K562 (cell line): ENCODE data around the gene RBBP4. TPM values are rescaled to one million over a fixed set of nuclear protein-coding genes. Genes with fewer than 3 reads are reported as not detected.

Experiments used
- ASH1L ChIP-seq: fragments of 450-650 bp; IDR thresholded peaks from 2 replicates; pipeline ENCODE4 v1.6.1; 2018; ENCODE audit warnings: borderline replicate concordance, mild to moderate bottlenecking, low read depth; ENCODE audit not compliant: partially characterized antibody
- BCOR ChIP-seq: fragments of 450-650 bp; IDR thresholded peaks from 2 replicates; pipeline ENCODE4 v1.6.1; 2016
- CHD1 ChIP-seq: fragments of 200-600 bp; sonication (generic); IDR thresholded peaks from one replicate; pipeline ENCODE4 v1.6.1; 2012; ENCODE audit warnings: mild to moderate bottlenecking, moderate library complexity, low read length, inconsistent platforms
- FOXM1 ChIP-seq, 2 experiments: fragments of 450-650 bp in 1 of 2; sonication (generic) in 1 of 2; formaldehyde crosslinking in 1 of 2; IDR thresholded peaks; 2 replicates each; pipeline versions ENCODE4 v1.6.1 to v1.9.0; 2017 to 2022; ENCODE audit warnings: low read depth in 2 of 2, mild to moderate bottlenecking in 2 of 2, missing genetic modification reagents in 1 of 2, moderate library complexity in 1 of 2
- GATAD2B ChIP-seq: fragments of 450-650 bp; IDR thresholded peaks from 2 replicates; pipeline ENCODE4 v1.6.1; 2017; ENCODE audit warnings: mild to moderate bottlenecking, borderline replicate concordance
- HDAC3 ChIP-seq: fragments of 450-650 bp; IDR thresholded peaks from 2 replicates; pipeline ENCODE4 v1.6.1; 2018; ENCODE audit warnings: borderline replicate concordance, mild to moderate bottlenecking, moderate library complexity; ENCODE audit not compliant: partially characterized antibody
- KDM4B ChIP-seq, 2 experiments: fragments of 450-650 bp in 1 of 2; sonication (generic) in 1 of 2; IDR thresholded peaks; 2 replicates each; pipeline ENCODE4 v1.6.1; 2016 to 2017; ENCODE audit warnings: borderline replicate concordance in 2 of 2, antibody characterized with exemption in 1 of 2, low read depth in 1 of 2, mild to moderate bottlenecking in 1 of 2
- MXI1 ChIP-seq: IDR thresholded peaks from 2 replicates; pipeline ENCODE4 v1.6.1; 2011; ENCODE audit warnings: low read depth, mild to moderate bottlenecking, improper control_type of control experiment, low read length
- RBM34 ChIP-seq: fragments of 200-400 bp; formaldehyde crosslinking; IDR thresholded peaks from 2 replicates; pipeline ENCODE4 v1.6.1; 2018; ENCODE audit warnings: low read length, borderline replicate concordance; ENCODE audit not compliant: insufficient read depth
- TEAD1 ChIP-seq, 2 experiments: fragments of 450-650 bp in 1 of 2; sonication (generic) in 1 of 2; formaldehyde crosslinking; IDR thresholded peaks; 2 replicates each; pipeline versions ENCODE4 v1.4.0 to v1.8.0; 2020 to 2022; ENCODE audit warnings: mild to moderate bottlenecking in 2 of 2, missing genetic modification reagents in 1 of 2
- U2AF1 ChIP-seq: fragments of 200-400 bp; formaldehyde crosslinking; optimal IDR thresholded peaks from 2 replicates; pipeline ENCODE3; 2017; ENCODE audit warnings: mild to moderate bottlenecking, low read depth, low read length, moderate library complexity
- ZNF12 ChIP-seq: sonication (generic); formaldehyde crosslinking; IDR thresholded peaks from 2 replicates; pipeline ENCODE4 v1.4.0; 2020; ENCODE audit warnings: mild to moderate bottlenecking, missing genetic modification reagents
- ZNF184 ChIP-seq: sonication (generic); formaldehyde crosslinking; IDR thresholded peaks from 2 replicates; pipeline ENCODE4 v1.5.0; 2020; ENCODE audit warnings: missing genetic modification reagents
- polyA plus RNA-seq, 8 experiments: library from polyadenylated mRNA; depleted of rRNA in 4 of 8; stranded (reverse) in 5 of 8; unstranded in 3 of 8; fragments of >200 nt; fragmentation: Nextera tagmentation in 2 of 8; fragmentation: Illumina TruSeq in 1 of 8; extraction: Ambion mirVana in 2 of 8; extraction: Trizol in 1 of 8; gene quantifications; 2 replicates each; pipeline versions ENCODE4 v1.2.1 to v1.2.3, GENCODE V29; 2011 to 2014; ENCODE audit warnings: inconsistent platforms in 1 of 8, missing spikeins in 1 of 8
- total RNA-seq, 7 experiments: library from RNA; depleted of rRNA in 6 of 7; stranded (reverse); fragments of >200 nt in 6 of 7; fragmentation: Illumina TruSeq in 2 of 7; extraction: Trizol in 2 of 7; gene quantifications; 2 replicates each; pipeline versions ENCODE4 v1.2.1 to v1.2.3, GENCODE V29; 2011 to 2021; ENCODE audit warnings: low replicate concordance in 1 of 7
- TF ChIP-seq, protein P1 (sequence below): fragments of 450-650 bp; IDR thresholded peaks from 2 replicates; pipeline ENCODE4 v1.6.1; 2016; ENCODE audit warnings: mild to moderate bottlenecking, moderate library complexity
- TF ChIP-seq, protein P2 (sequence below): IDR thresholded peaks from 3 replicates; pipeline ENCODE4 v1.6.1; 2011; ENCODE audit warnings: borderline replicate concordance, mild to moderate bottlenecking; ENCODE audit not compliant: insufficient read length, insufficient read depth

RBBP4 gene
- total and polyA plus RNA-seq, 9 of the 15 experiments (the other 6 are each of a cell fraction or from before 2014, with no cell fraction given): 185 to 409 (median 259) TPM

DNA sequence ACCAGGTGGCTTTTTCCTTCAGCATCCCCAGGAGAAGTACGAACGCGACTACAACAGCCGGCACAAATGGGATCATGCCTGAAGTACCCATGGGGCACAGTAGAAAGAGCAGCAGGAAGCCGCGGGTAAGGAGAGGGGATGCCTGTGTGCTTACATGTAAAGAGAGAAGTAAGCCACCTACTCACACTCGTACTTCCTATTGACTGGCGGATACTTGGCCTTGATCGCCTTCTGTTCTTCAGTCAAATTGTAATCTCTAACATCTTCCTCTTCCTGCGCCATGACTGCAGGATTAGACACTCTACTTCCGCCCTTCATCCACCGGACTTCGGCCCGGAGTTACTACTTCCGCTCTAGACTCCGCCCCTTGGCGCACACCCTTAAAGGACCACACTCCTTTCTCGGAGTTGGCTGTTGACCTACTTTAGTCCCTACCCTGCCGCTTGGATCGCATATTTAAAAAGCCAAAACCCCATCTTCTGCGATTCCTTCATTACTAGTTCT lies 708 bp upstream of the RBBP4 start, which contains the start of gene ZBTB8OS (continued):
- TF ChIP-seq MXI1: 0 out of 2 replicates have a peak, but pooled peaks have one; percentile 38
- peak; percentile 87 for TF ChIP-seq FOXM1 (IDR thresholded peaks at IDR 0.05; ENCODE audit: low read depth)
- no peak for TF ChIP-seq FOXM1 (CRISPR knock-in tag; IDR thresholded peaks at IDR 0.05; ENCODE audit: low read depth)
- TF ChIP-seq TEAD1 (CRISPR knock-in tag; IDR thresholded peaks at IDR 0.05): no peak; a peak in 1 of 4 replicates
- no peak for TF ChIP-seq HDAC3
- no peak for TF ChIP-seq U2AF1
- TF ChIP-seq ZNF12 (CRISPR knock-in tag): no peak; the same call in 1 of the 2 replicates
- TF ChIP-seq GATAD2B: peak; percentile 70; the same call in 1 of the 2 replicates
- TF ChIP-seq ZNF184 (CRISPR knock-in tag): no peak
- TF ChIP-seq ASH1L: peak; percentile 74
- TF ChIP-seq, protein P1, sequence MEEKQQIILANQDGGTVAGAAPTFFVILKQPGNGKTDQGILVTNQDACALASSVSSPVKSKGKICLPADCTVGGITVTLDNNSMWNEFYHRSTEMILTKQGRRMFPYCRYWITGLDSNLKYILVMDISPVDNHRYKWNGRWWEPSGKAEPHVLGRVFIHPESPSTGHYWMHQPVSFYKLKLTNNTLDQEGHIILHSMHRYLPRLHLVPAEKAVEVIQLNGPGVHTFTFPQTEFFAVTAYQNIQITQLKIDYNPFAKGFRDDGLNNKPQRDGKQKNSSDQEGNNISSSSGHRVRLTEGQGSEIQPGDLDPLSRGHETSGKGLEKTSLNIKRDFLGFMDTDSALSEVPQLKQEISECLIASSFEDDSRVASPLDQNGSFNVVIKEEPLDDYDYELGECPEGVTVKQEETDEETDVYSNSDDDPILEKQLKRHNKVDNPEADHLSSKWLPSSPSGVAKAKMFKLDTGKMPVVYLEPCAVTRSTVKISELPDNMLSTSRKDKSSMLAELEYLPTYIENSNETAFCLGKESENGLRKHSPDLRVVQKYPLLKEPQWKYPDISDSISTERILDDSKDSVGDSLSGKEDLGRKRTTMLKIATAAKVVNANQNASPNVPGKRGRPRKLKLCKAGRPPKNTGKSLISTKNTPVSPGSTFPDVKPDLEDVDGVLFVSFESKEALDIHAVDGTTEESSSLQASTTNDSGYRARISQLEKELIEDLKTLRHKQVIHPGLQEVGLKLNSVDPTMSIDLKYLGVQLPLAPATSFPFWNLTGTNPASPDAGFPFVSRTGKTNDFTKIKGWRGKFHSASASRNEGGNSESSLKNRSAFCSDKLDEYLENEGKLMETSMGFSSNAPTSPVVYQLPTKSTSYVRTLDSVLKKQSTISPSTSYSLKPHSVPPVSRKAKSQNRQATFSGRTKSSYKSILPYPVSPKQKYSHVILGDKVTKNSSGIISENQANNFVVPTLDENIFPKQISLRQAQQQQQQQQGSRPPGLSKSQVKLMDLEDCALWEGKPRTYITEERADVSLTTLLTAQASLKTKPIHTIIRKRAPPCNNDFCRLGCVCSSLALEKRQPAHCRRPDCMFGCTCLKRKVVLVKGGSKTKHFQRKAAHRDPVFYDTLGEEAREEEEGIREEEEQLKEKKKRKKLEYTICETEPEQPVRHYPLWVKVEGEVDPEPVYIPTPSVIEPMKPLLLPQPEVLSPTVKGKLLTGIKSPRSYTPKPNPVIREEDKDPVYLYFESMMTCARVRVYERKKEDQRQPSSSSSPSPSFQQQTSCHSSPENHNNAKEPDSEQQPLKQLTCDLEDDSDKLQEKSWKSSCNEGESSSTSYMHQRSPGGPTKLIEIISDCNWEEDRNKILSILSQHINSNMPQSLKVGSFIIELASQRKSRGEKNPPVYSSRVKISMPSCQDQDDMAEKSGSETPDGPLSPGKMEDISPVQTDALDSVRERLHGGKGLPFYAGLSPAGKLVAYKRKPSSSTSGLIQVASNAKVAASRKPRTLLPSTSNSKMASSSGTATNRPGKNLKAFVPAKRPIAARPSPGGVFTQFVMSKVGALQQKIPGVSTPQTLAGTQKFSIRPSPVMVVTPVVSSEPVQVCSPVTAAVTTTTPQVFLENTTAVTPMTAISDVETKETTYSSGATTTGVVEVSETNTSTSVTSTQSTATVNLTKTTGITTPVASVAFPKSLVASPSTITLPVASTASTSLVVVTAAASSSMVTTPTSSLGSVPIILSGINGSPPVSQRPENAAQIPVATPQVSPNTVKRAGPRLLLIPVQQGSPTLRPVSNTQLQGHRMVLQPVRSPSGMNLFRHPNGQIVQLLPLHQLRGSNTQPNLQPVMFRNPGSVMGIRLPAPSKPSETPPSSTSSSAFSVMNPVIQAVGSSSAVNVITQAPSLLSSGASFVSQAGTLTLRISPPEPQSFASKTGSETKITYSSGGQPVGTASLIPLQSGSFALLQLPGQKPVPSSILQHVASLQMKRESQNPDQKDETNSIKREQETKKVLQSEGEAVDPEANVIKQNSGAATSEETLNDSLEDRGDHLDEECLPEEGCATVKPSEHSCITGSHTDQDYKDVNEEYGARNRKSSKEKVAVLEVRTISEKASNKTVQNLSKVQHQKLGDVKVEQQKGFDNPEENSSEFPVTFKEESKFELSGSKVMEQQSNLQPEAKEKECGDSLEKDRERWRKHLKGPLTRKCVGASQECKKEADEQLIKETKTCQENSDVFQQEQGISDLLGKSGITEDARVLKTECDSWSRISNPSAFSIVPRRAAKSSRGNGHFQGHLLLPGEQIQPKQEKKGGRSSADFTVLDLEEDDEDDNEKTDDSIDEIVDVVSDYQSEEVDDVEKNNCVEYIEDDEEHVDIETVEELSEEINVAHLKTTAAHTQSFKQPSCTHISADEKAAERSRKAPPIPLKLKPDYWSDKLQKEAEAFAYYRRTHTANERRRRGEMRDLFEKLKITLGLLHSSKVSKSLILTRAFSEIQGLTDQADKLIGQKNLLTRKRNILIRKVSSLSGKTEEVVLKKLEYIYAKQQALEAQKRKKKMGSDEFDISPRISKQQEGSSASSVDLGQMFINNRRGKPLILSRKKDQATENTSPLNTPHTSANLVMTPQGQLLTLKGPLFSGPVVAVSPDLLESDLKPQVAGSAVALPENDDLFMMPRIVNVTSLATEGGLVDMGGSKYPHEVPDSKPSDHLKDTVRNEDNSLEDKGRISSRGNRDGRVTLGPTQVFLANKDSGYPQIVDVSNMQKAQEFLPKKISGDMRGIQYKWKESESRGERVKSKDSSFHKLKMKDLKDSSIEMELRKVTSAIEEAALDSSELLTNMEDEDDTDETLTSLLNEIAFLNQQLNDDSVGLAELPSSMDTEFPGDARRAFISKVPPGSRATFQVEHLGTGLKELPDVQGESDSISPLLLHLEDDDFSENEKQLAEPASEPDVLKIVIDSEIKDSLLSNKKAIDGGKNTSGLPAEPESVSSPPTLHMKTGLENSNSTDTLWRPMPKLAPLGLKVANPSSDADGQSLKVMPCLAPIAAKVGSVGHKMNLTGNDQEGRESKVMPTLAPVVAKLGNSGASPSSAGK: no peak
- TF ChIP-seq KDM4B (IDR thresholded peaks at IDR 0.05; ENCODE audit: borderline replicate concordance in 2 of 2, low read depth in 1 of 2): peak in 1 of 2 experiments; percentile 61; a peak in 1 of 4 replicates
- TF ChIP-seq BCOR: peak; percentile 8; the same call in 1 of the 2 replicates
- TF ChIP-seq, protein P2, sequence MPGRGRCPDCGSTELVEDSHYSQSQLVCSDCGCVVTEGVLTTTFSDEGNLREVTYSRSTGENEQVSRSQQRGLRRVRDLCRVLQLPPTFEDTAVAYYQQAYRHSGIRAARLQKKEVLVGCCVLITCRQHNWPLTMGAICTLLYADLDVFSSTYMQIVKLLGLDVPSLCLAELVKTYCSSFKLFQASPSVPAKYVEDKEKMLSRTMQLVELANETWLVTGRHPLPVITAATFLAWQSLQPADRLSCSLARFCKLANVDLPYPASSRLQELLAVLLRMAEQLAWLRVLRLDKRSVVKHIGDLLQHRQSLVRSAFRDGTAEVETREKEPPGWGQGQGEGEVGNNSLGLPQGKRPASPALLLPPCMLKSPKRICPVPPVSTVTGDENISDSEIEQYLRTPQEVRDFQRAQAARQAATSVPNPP: no peak
- TF ChIP-seq CHD1: no peak
- no peak for TF ChIP-seq RBM34
